H9 (cell line): Measurements from ENCODE around the gene TEX54. TPM values are rescaled to one million over a fixed set of nuclear protein-coding genes. Genes with fewer than 3 reads are reported as not detected.

Source experiments
- DNase-seq: peaks from one replicate; pipeline ENCODE4 v3.0.0-alpha.2; 2017
- H2AFZ ChIP-seq: one replicate; pipeline ENCODE4 v1.6.1; 2013; ENCODE audit warnings: mild to moderate bottlenecking, low read length, control low read depth, moderate library complexity
- H2AK5ac ChIP-seq: 2 replicates; pipeline ENCODE4 v1.6.1; 2013; ENCODE audit warnings: low read length, control low read depth, mixed read lengths; ENCODE audit not compliant: insufficient read length
- H2BK120ac ChIP-seq: one replicate; pipeline ENCODE4 v1.6.1; 2013; ENCODE audit warnings: low read depth, mild to moderate bottlenecking, low read length, control low read depth, inconsistent platforms; ENCODE audit not compliant: poor library complexity, severe bottlenecking
- H2BK12ac ChIP-seq: 2 replicates; pipeline ENCODE4 v1.6.1; 2013; ENCODE audit warnings: low read length, control low read depth, mixed read lengths, low read depth; ENCODE audit not compliant: insufficient read length
- H2BK15ac ChIP-seq: 2 replicates; pipeline ENCODE4 v1.6.1; 2013; ENCODE audit warnings: low read depth, low read length, control low read depth
- H2BK20ac ChIP-seq: one replicate; pipeline ENCODE4 v1.6.1; 2013; ENCODE audit warnings: low read depth, mild to moderate bottlenecking, low read length, control low read depth, inconsistent platforms; ENCODE audit not compliant: poor library complexity, severe bottlenecking
- H2BK5ac ChIP-seq: 2 replicates; pipeline ENCODE4 v1.6.1; 2013; ENCODE audit warnings: low read length, control low read depth, mixed read lengths; ENCODE audit not compliant: insufficient read length
- H3K14ac ChIP-seq: 2 replicates; pipeline ENCODE4 v1.6.1; 2013; ENCODE audit warnings: low read length, control low read depth; ENCODE audit not compliant: insufficient read depth
- H3K18ac ChIP-seq: 2 replicates; pipeline ENCODE4 v1.6.1; 2013; ENCODE audit warnings: low read depth, mild to moderate bottlenecking, mixed read lengths, low read length, control low read depth; ENCODE audit not compliant: insufficient read length
- H3K23ac ChIP-seq: 2 replicates; pipeline ENCODE4 v1.6.1; 2013; ENCODE audit warnings: low read length, control low read depth, mixed read lengths, low read depth; ENCODE audit not compliant: insufficient read length
- H3K23me2 ChIP-seq: 2 replicates; pipeline ENCODE4 v1.6.1; 2013; ENCODE audit warnings: low read depth, mild to moderate bottlenecking, mixed read lengths, low read length, control low read depth; ENCODE audit not compliant: insufficient read length, poor library complexity, severe bottlenecking
- H3K27ac ChIP-seq: 2 replicates; pipeline ENCODE4 v1.5.1; 2013; ENCODE audit warnings: low read length, control low read depth, mixed read lengths, low read depth; ENCODE audit not compliant: insufficient read length
- H3K27me3 ChIP-seq: 2 replicates; pipeline ENCODE4 v1.6.1; 2013; ENCODE audit warnings: low read length, control low read depth, inconsistent platforms; ENCODE audit not compliant: insufficient read depth
- H3K4ac ChIP-seq: 2 replicates; pipeline ENCODE4 v1.6.1; 2013; ENCODE audit warnings: low read depth, mild to moderate bottlenecking, control low read depth, inconsistent platforms, low read length, moderate library complexity
- H3K4me1 ChIP-seq: 2 replicates; pipeline ENCODE4 v1.6.1; 2013; ENCODE audit warnings: low read length, control low read depth, inconsistent platforms; ENCODE audit not compliant: insufficient read depth
- H3K4me2 ChIP-seq: 2 replicates; pipeline ENCODE4 v1.6.1; 2013; ENCODE audit warnings: low read length, control low read depth, mixed read lengths; ENCODE audit not compliant: insufficient read length, insufficient read depth
- H3K56ac ChIP-seq: 2 replicates; pipeline ENCODE4 v1.6.1; 2013; ENCODE audit warnings: low read depth, mild to moderate bottlenecking, mixed read lengths, low read length, control low read depth; ENCODE audit not compliant: insufficient read length
- H3K79me1 ChIP-seq: 2 replicates; pipeline ENCODE4 v1.6.1; 2013; ENCODE audit warnings: low read depth, mild to moderate bottlenecking, moderate library complexity, low read length, control low read depth, inconsistent platforms; ENCODE audit not compliant: insufficient read depth, poor library complexity, severe bottlenecking
- H3K79me2 ChIP-seq: 2 replicates; pipeline ENCODE4 v1.6.1; 2013; ENCODE audit warnings: low read length, control low read depth, inconsistent platforms; ENCODE audit not compliant: insufficient read depth
- H3K9ac ChIP-seq: 2 replicates; pipeline ENCODE4 v1.6.1; 2013; ENCODE audit warnings: low read length, control low read depth, mixed read lengths; ENCODE audit not compliant: insufficient read length; ENCODE audit errors: extremely low read depth
- H3K9me3 ChIP-seq: one replicate; pipeline ENCODE4 v1.6.1; 2013; ENCODE audit warnings: low read depth, low read length, inconsistent platforms; ENCODE audit not compliant: control insufficient read depth
- H3T11ph ChIP-seq: one replicate; pipeline ENCODE4 v1.6.1; 2013; ENCODE audit warnings: mild to moderate bottlenecking, low read length, control low read depth, inconsistent platforms
- H4K20me1 ChIP-seq: one replicate; pipeline ENCODE4 v1.6.1; 2013; ENCODE audit not compliant: control insufficient read depth, insufficient read length, insufficient read depth
- H4K5ac ChIP-seq: 2 replicates; pipeline ENCODE4 v1.6.1; 2013; ENCODE audit warnings: low read depth, mild to moderate bottlenecking, mixed read lengths, low read length, control low read depth; ENCODE audit not compliant: insufficient read length
- H4K8ac ChIP-seq: replicated peaks from 2 replicates; pipeline ENCODE4 v1.6.1; 2013; ENCODE audit warnings: low read length, control low read depth, mixed read lengths, low read depth; ENCODE audit not compliant: insufficient read length
- H4K91ac ChIP-seq: 2 replicates; pipeline ENCODE4 v1.6.1; 2013; ENCODE audit warnings: low read depth, mild to moderate bottlenecking, moderate library complexity, mixed read lengths, low read length, control low read depth; ENCODE audit not compliant: insufficient read length
- H3K27ac Mint-ChIP-seq, 3 experiments: 2 replicates in 2 of 3; 3 replicates in 1 of 3; pipeline ENCODE4 v1.8.0; 2020 to 2021; ENCODE audit warnings: mixed read lengths in 3 of 3, mild to moderate bottlenecking in 1 of 3, moderate library complexity in 1 of 3
- H3K27me3 Mint-ChIP-seq: 2 replicates; pipeline ENCODE4 v1.8.0; 2021; ENCODE audit warnings: low read depth, mild to moderate bottlenecking, moderate library complexity, mixed read lengths
- H3K36me3 Mint-ChIP-seq, 3 experiments: 2 replicates in 2 of 3; 3 replicates in 1 of 3; pipeline ENCODE4 v1.8.0; 2020 to 2021; ENCODE audit warnings: low read depth in 3 of 3, mixed read lengths in 3 of 3; ENCODE audit not compliant: insufficient read depth in 1 of 3
- H3K4me1 Mint-ChIP-seq, 2 experiments: 2 replicates each; pipeline ENCODE4 v1.8.0; 2020; ENCODE audit warnings: mixed read lengths in 2 of 2
- H3K4me3 Mint-ChIP-seq, 2 experiments: 2 replicates in 1 of 2; 3 replicates in 1 of 2; pipeline ENCODE4 v1.8.0; 2020 to 2021; ENCODE audit warnings: mild to moderate bottlenecking in 2 of 2, mixed read lengths in 2 of 2, moderate library complexity in 1 of 2
- H3K9me3 Mint-ChIP-seq, 2 experiments: 2 replicates in 1 of 2; 3 replicates in 1 of 2; pipeline ENCODE4 v1.8.0; 2020; ENCODE audit warnings: mild to moderate bottlenecking in 2 of 2, mixed read lengths in 2 of 2, moderate library complexity in 1 of 2
- WGBS: extraction: QIAGEN DNeasy Blood & Tissue Kit; methylation state at CpG from one replicate; pipeline ENCODE4 v1.1.7; 2013; ENCODE audit warnings: missing lambda C conversion rate, low lambda C conversion rate, mixed read lengths; ENCODE audit not compliant: insufficient read length; ENCODE audit errors: extremely low coverage; 5-methylcytosine and 5-hydroxymethylcytosine counted together
- total RNA-seq: library from RNA; stranded (reverse); gene quantifications from 2 replicates; pipeline ENCODE4 v1.2.1, GENCODE V29; 2021
- TF ChIP-seq, protein P1 (sequence below): fragments of 200-600 bp; sonication (generic); conservative IDR thresholded peaks from 3 replicates; pipeline ENCODE4 v1.8.0; 2021; ENCODE audit warnings: antibody characterized with exemption, mild to moderate bottlenecking

TEX54 gene
- total RNA-seq, 1 experiment from 2014 or later: 1.2 TPM

DNA sequence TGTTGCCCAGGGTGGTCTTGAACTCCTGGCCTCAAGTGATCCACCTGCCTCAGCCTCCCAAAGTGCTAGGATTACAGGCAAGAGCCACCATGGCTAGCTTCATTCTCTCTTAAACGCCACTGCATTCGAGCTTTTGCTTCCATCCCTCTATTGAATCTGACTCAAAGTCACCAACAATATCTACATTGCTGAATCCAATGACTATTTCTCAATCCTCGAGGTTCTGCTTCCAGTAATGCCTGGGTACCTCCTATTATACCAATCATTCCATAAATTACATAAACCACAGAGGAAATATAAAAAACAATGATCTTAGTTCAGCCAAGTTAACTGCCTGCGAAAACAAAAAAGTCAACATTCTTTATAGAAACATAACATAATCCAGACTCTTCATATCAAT lies 15.5 kb downstream of the TEX54 start:
- TF ChIP-seq, protein P1, sequence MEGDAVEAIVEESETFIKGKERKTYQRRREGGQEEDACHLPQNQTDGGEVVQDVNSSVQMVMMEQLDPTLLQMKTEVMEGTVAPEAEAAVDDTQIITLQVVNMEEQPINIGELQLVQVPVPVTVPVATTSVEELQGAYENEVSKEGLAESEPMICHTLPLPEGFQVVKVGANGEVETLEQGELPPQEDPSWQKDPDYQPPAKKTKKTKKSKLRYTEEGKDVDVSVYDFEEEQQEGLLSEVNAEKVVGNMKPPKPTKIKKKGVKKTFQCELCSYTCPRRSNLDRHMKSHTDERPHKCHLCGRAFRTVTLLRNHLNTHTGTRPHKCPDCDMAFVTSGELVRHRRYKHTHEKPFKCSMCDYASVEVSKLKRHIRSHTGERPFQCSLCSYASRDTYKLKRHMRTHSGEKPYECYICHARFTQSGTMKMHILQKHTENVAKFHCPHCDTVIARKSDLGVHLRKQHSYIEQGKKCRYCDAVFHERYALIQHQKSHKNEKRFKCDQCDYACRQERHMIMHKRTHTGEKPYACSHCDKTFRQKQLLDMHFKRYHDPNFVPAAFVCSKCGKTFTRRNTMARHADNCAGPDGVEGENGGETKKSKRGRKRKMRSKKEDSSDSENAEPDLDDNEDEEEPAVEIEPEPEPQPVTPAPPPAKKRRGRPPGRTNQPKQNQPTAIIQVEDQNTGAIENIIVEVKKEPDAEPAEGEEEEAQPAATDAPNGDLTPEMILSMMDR: no peak
- Histone ChIP-seq H2BK120ac (no peak overlapping the region), H2BK20ac (no peak overlapping the region), H3K4me2 (no peak overlapping the region), H3K9ac (no peak overlapping the region), H4K20me1 (no peaks in the 10 kb centered on the region), H2BK12ac (no peak overlapping the region), H4K91ac (no peak overlapping the region), H4K8ac (no peak overlapping the region), H3K27ac (no peak overlapping the region), H2BK15ac (no peak overlapping the region), H3K4ac (no peak overlapping the region), H3K79me1 (no peaks in the 10 kb centered on the region), H2AK5ac (no peak overlapping the region), H3K27me3 (no peaks in the 10 kb centered on the region), H2AFZ (no peak overlapping the region), H3K56ac (no peak overlapping the region), H3K4me1 (no peaks in the 10 kb centered on the region), H4K5ac (no peak overlapping the region), H3K9me3 (no peaks in the 10 kb centered on the region), H3K18ac (no peak overlapping the region), H3K14ac (no peak overlapping the region), H3K23me2 (no peaks in the 10 kb centered on the region), H3K23ac (no peak overlapping the region), H3T11ph (no peak overlapping the region), H3K79me2 (no peaks in the 10 kb centered on the region), H2BK5ac (no peak overlapping the region)
- WGBS: no CpG with 5 or more reads among the region's 4 CpGs
- H3K27ac Mint-ChIP-seq: no peak overlapping the region; a peak in 1 of 7 replicates
- H3K36me3 Mint-ChIP-seq: peaks cover 5 to 35% (median 31%) of the 10 kb centered on the region in 3 experiments; a peak in 6 of 7 replicates
- no peaks in the 10 kb centered on the region for H3K4me1 Mint-ChIP-seq
- no peak for DNase-seq
- no peak overlapping the region for H3K4me3 Mint-ChIP-seq
- H3K9me3 Mint-ChIP-seq: no peaks in the 10 kb centered on the region
- no peaks in the 10 kb centered on the region for H3K27me3 Mint-ChIP-seq
